ENCODE results near the gene EYA4.

DNA sequence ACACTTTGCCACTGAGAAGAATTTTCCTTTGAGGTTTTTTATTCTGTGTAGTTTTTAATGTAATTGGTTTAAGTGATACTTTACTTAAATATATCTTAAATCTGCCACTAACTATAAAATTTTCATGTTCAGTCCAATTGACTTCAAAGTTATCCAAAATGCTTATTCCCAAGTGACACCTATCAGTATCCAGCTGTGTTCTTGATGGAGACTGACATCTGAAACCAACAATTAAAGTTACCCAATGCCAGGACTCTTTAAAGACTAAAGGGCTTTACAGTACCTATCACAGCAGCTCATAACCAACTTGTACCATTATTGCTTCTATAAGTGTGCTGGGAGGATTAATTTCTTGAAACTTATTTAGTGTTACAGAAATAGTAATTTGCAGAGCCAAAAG, 13.8 kb upstream of the EYA4 start:
- TF ChIP-seq, protein P1, sequence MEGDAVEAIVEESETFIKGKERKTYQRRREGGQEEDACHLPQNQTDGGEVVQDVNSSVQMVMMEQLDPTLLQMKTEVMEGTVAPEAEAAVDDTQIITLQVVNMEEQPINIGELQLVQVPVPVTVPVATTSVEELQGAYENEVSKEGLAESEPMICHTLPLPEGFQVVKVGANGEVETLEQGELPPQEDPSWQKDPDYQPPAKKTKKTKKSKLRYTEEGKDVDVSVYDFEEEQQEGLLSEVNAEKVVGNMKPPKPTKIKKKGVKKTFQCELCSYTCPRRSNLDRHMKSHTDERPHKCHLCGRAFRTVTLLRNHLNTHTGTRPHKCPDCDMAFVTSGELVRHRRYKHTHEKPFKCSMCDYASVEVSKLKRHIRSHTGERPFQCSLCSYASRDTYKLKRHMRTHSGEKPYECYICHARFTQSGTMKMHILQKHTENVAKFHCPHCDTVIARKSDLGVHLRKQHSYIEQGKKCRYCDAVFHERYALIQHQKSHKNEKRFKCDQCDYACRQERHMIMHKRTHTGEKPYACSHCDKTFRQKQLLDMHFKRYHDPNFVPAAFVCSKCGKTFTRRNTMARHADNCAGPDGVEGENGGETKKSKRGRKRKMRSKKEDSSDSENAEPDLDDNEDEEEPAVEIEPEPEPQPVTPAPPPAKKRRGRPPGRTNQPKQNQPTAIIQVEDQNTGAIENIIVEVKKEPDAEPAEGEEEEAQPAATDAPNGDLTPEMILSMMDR (conservative IDR thresholded peaks at IDR 0.05 in 1 of 2, IDR thresholded peaks at IDR 0.05 in 1 of 2; ENCODE audit: low read depth in 1 of 2, low read length in 2 of 2) = no peak
- no peak for TF ChIP-seq EZH2 (IDR thresholded peaks at IDR 0.05; ENCODE audit: low read length, missing control alignments)
